ENCODE data around the gene ATG2B. TPM values are rescaled to one million over a fixed set of nuclear protein-coding genes. Genes with fewer than 3 reads are reported as not detected.

The ATG2B gene
- polyA plus RNA-seq, 6 donors from 2014 or later, result 1.4 to 2.2 (median 1.8) TPM

- Mint-ChIP-seq H3K27ac (peak overlapping the region in 1 of 6 donors; percentile 26), H3K9me3 (peaks cover 6 to 17% (median 10%) of the 10 kb centered on the region in 7 donors), H3K4me3 (no peak overlapping the region), H3K36me3 (peaks cover 0 to 15% of the 10 kb centered on the region in 2 donors), H3K4me1 (no peaks in the 10 kb centered on the region), H3K27me3 (peaks cover 4 to 17% (median 6%) of the 10 kb centered on the region in 3 donors)
- ATAC-seq (ENCODE audit: low read depth in 2 of 2), result no peak
- DNase-seq, result no peak
These were observed 131.5 kb downstream of the ATG2B start for GRCh38 chr14:96231526-96232130.

- Mint-ChIP-seq H3K27ac (no peak overlapping the region), H3K9me3 (peaks cover 6 to 17% (median 10%) of the 10 kb centered on the region in 7 donors), H3K36me3 (peaks cover 0 to 15% of the 10 kb centered on the region in 2 donors), H3K4me3 (no peak overlapping the region), H3K4me1 (no peaks in the 10 kb centered on the region), H3K27me3 (peaks cover 4 to 19% (median 6%) of the 10 kb centered on the region in 3 donors)
- ATAC-seq (ENCODE audit: low read depth in 2 of 2) (no peak), DNase-seq (no peak)
These were observed 132.1 kb downstream of the ATG2B start for GRCh38 chr14:96231056-96231455.

GRCh38 chr14:96229315-96229714 is 133.8 kb downstream of the ATG2B start:
- peaks cover 6 to 17% (median 10%) of the 10 kb centered on the region in 7 donors for H3K9me3 Mint-ChIP-seq
- DNase-seq (no peak), ATAC-seq (ENCODE audit: low read depth in 2 of 2) (no peak)
- peaks cover 0 to 15% of the 10 kb centered on the region in 2 donors for H3K36me3 Mint-ChIP-seq
- no peak overlapping the region for H3K4me3 Mint-ChIP-seq
- H3K4me1 Mint-ChIP-seq, result no peaks in the 10 kb centered on the region
- H3K27ac Mint-ChIP-seq, result peak overlapping the region in 1 of 6 donors; percentile 7
- H3K27me3 Mint-ChIP-seq, result peaks cover 11 to 23% (median 22%) of the 10 kb centered on the region in 3 donors

Other genes with a start within 250 kb of the ATG2B start
- not detected for gene BDKRB2, start 158.5 kb downstream of the ATG2B start, polyA plus RNA-seq (ENCODE audit: low read depth in 6 of 6)
- not detected for gene BDKRB1, start 107.1 kb downstream of the ATG2B start, polyA plus RNA-seq (ENCODE audit: low read depth in 6 of 6)
- gene GSKIP, start 185 bp upstream of the ATG2B start, polyA plus RNA-seq (ENCODE audit: low read depth in 6 of 6), result 10 to 100 TPM; 19.0 to 31.6 (median 24.0) TPM
- under 1 TPM in 1 of 6 donors, not detected in 5; 0.62 TPM for gene AK7, start 28.8 kb upstream of the ATG2B start, polyA plus RNA-seq (ENCODE audit: low read depth in 6 of 6)
- gene PAPOLA, start 139.0 kb upstream of the ATG2B start, polyA plus RNA-seq (ENCODE audit: low read depth in 6 of 6), result 100 to 1,000 TPM; 100 to 157 (median 128) TPM